Right forelimb (tissue), 1 donor: ENCODE results near the gene TSPAN32.

Experiments used
- DNase-seq: peaks from one replicate; pipeline ENCODE4 v3.0.0-alpha.2; 2018

Gene TSPAN32

GRCh38 chr11:2267306-2267850 is 34.4 kb upstream of the TSPAN32 start:
- DNase-seq, result peak; percentile 30

GRCh38 chr11:2267851-2268728 is 33.7 kb upstream of the TSPAN32 start:
- peak; percentile 39 for DNase-seq

GRCh38 chr11:2268729-2269600 is 32.8 kb upstream of the TSPAN32 start:
- peak; percentile 48 for DNase-seq

GRCh38 chr11:2269601-2270321 is 32.1 kb upstream of the TSPAN32 start:
- DNase-seq, result peak; percentile 70

- DNase-seq, result peak; percentile 58
Measured at GRCh38 chr11:2270322-2271076, 31.3 kb upstream of the TSPAN32 start, which contains the start of gene ASCL2. ASCL2 (minus strand) TSS chr11:2270588; CDS start chr11:2270332, 256 bp downstream.

GRCh38 chr11:2271077-2271326 is 30.8 kb upstream of the TSPAN32 start:
- DNase-seq, result no peak

GRCh38 chr11:2271327-2272227 is 30.2 kb upstream of the TSPAN32 start:
- peak; percentile 38 for DNase-seq

GRCh38 chr11:2272228-2272945 is 29.4 kb upstream of the TSPAN32 start:
- DNase-seq, result peak; percentile 32

- DNase-seq, result peak; percentile 27
Measured at GRCh38 chr11:2272946-2273280, 28.9 kb upstream of the TSPAN32 start.

GRCh38 chr11:2273311-2273710 is 28.5 kb upstream of the TSPAN32 start:
- peak; percentile 23 for DNase-seq

- no peak for DNase-seq
Measured at GRCh38 chr11:2273771-2274170, 28.0 kb upstream of the TSPAN32 start.

GRCh38 chr11:2275334-2276279 is 26.2 kb upstream of the TSPAN32 start:
- DNase-seq, result peak; percentile 23

- peak; percentile 21 for DNase-seq
Measured at GRCh38 chr11:2276280-2277007, 25.4 kb upstream of the TSPAN32 start.

GRCh38 chr11:2277008-2277346 is 24.8 kb upstream of the TSPAN32 start:
- DNase-seq, result peak; percentile 44

GRCh38 chr11:2277933-2278523 is 23.8 kb upstream of the TSPAN32 start:
- peak; percentile 30 for DNase-seq

- DNase-seq, result no peak
Measured at GRCh38 chr11:2280208-2280607, 21.6 kb upstream of the TSPAN32 start.

GRCh38 chr11:2286350-2286749 is 15.5 kb upstream of the TSPAN32 start:
- DNase-seq, result peak; percentile 22

GRCh38 chr11:2287091-2287490 is 14.7 kb upstream of the TSPAN32 start:
- peak; percentile 36 for DNase-seq
